H9 (cell line): ENCODE results near the gene BMPER. TPM values are rescaled to one million over a fixed set of nuclear protein-coding genes. Genes with fewer than 3 reads are reported as not detected.

Experiments used
- DNase-seq: peaks from one replicate; pipeline ENCODE4 v3.0.0-alpha.2; 2017
- H2AFZ ChIP-seq: one replicate; pipeline ENCODE4 v1.6.1; 2013; ENCODE audit warnings: mild to moderate bottlenecking, low read length, control low read depth, moderate library complexity
- H2AK5ac ChIP-seq: 2 replicates; pipeline ENCODE4 v1.6.1; 2013; ENCODE audit warnings: low read length, control low read depth, mixed read lengths; ENCODE audit not compliant: insufficient read length
- H2BK120ac ChIP-seq: one replicate; pipeline ENCODE4 v1.6.1; 2013; ENCODE audit warnings: low read depth, mild to moderate bottlenecking, low read length, control low read depth, inconsistent platforms; ENCODE audit not compliant: poor library complexity, severe bottlenecking
- H2BK12ac ChIP-seq: 2 replicates; pipeline ENCODE4 v1.6.1; 2013; ENCODE audit warnings: low read length, control low read depth, mixed read lengths, low read depth; ENCODE audit not compliant: insufficient read length
- H2BK15ac ChIP-seq: 2 replicates; pipeline ENCODE4 v1.6.1; 2013; ENCODE audit warnings: low read depth, low read length, control low read depth
- H2BK20ac ChIP-seq: one replicate; pipeline ENCODE4 v1.6.1; 2013; ENCODE audit warnings: low read depth, mild to moderate bottlenecking, low read length, control low read depth, inconsistent platforms; ENCODE audit not compliant: poor library complexity, severe bottlenecking
- H2BK5ac ChIP-seq: 2 replicates; pipeline ENCODE4 v1.6.1; 2013; ENCODE audit warnings: low read length, control low read depth, mixed read lengths; ENCODE audit not compliant: insufficient read length
- H3K14ac ChIP-seq: 2 replicates; pipeline ENCODE4 v1.6.1; 2013; ENCODE audit warnings: low read length, control low read depth; ENCODE audit not compliant: insufficient read depth
- H3K18ac ChIP-seq: 2 replicates; pipeline ENCODE4 v1.6.1; 2013; ENCODE audit warnings: low read depth, mild to moderate bottlenecking, mixed read lengths, low read length, control low read depth; ENCODE audit not compliant: insufficient read length
- H3K23ac ChIP-seq: 2 replicates; pipeline ENCODE4 v1.6.1; 2013; ENCODE audit warnings: low read length, control low read depth, mixed read lengths, low read depth; ENCODE audit not compliant: insufficient read length
- H3K23me2 ChIP-seq: 2 replicates; pipeline ENCODE4 v1.6.1; 2013; ENCODE audit warnings: low read depth, mild to moderate bottlenecking, mixed read lengths, low read length, control low read depth; ENCODE audit not compliant: insufficient read length, poor library complexity, severe bottlenecking
- H3K27ac ChIP-seq: 2 replicates; pipeline ENCODE4 v1.5.1; 2013; ENCODE audit warnings: low read length, control low read depth, mixed read lengths, low read depth; ENCODE audit not compliant: insufficient read length
- H3K27me3 ChIP-seq: 2 replicates; pipeline ENCODE4 v1.6.1; 2013; ENCODE audit warnings: low read length, control low read depth, inconsistent platforms; ENCODE audit not compliant: insufficient read depth
- H3K4ac ChIP-seq: 2 replicates; pipeline ENCODE4 v1.6.1; 2013; ENCODE audit warnings: low read depth, mild to moderate bottlenecking, control low read depth, inconsistent platforms, low read length, moderate library complexity
- H3K4me1 ChIP-seq: 2 replicates; pipeline ENCODE4 v1.6.1; 2013; ENCODE audit warnings: low read length, control low read depth, inconsistent platforms; ENCODE audit not compliant: insufficient read depth
- H3K4me2 ChIP-seq: 2 replicates; pipeline ENCODE4 v1.6.1; 2013; ENCODE audit warnings: low read length, control low read depth, mixed read lengths; ENCODE audit not compliant: insufficient read length, insufficient read depth
- H3K56ac ChIP-seq: 2 replicates; pipeline ENCODE4 v1.6.1; 2013; ENCODE audit warnings: low read depth, mild to moderate bottlenecking, mixed read lengths, low read length, control low read depth; ENCODE audit not compliant: insufficient read length
- H3K79me1 ChIP-seq: 2 replicates; pipeline ENCODE4 v1.6.1; 2013; ENCODE audit warnings: low read depth, mild to moderate bottlenecking, moderate library complexity, low read length, control low read depth, inconsistent platforms; ENCODE audit not compliant: insufficient read depth, poor library complexity, severe bottlenecking
- H3K79me2 ChIP-seq: 2 replicates; pipeline ENCODE4 v1.6.1; 2013; ENCODE audit warnings: low read length, control low read depth, inconsistent platforms; ENCODE audit not compliant: insufficient read depth
- H3K9ac ChIP-seq: 2 replicates; pipeline ENCODE4 v1.6.1; 2013; ENCODE audit warnings: low read length, control low read depth, mixed read lengths; ENCODE audit not compliant: insufficient read length; ENCODE audit errors: extremely low read depth
- H3K9me3 ChIP-seq: one replicate; pipeline ENCODE4 v1.6.1; 2013; ENCODE audit warnings: low read depth, low read length, inconsistent platforms; ENCODE audit not compliant: control insufficient read depth
- H3T11ph ChIP-seq: one replicate; pipeline ENCODE4 v1.6.1; 2013; ENCODE audit warnings: mild to moderate bottlenecking, low read length, control low read depth, inconsistent platforms
- H4K20me1 ChIP-seq: one replicate; pipeline ENCODE4 v1.6.1; 2013; ENCODE audit not compliant: control insufficient read depth, insufficient read length, insufficient read depth
- H4K5ac ChIP-seq: 2 replicates; pipeline ENCODE4 v1.6.1; 2013; ENCODE audit warnings: low read depth, mild to moderate bottlenecking, mixed read lengths, low read length, control low read depth; ENCODE audit not compliant: insufficient read length
- H4K8ac ChIP-seq: replicated peaks from 2 replicates; pipeline ENCODE4 v1.6.1; 2013; ENCODE audit warnings: low read length, control low read depth, mixed read lengths, low read depth; ENCODE audit not compliant: insufficient read length
- H4K91ac ChIP-seq: 2 replicates; pipeline ENCODE4 v1.6.1; 2013; ENCODE audit warnings: low read depth, mild to moderate bottlenecking, moderate library complexity, mixed read lengths, low read length, control low read depth; ENCODE audit not compliant: insufficient read length
- H3K27ac Mint-ChIP-seq, 3 experiments: 2 replicates in 2 of 3; 3 replicates in 1 of 3; pipeline ENCODE4 v1.8.0; 2020 to 2021; ENCODE audit warnings: mixed read lengths in 3 of 3, mild to moderate bottlenecking in 1 of 3, moderate library complexity in 1 of 3
- H3K27me3 Mint-ChIP-seq: 2 replicates; pipeline ENCODE4 v1.8.0; 2021; ENCODE audit warnings: low read depth, mild to moderate bottlenecking, moderate library complexity, mixed read lengths
- H3K36me3 Mint-ChIP-seq, 3 experiments: 2 replicates in 2 of 3; 3 replicates in 1 of 3; pipeline ENCODE4 v1.8.0; 2020 to 2021; ENCODE audit warnings: low read depth in 3 of 3, mixed read lengths in 3 of 3; ENCODE audit not compliant: insufficient read depth in 1 of 3
- H3K4me1 Mint-ChIP-seq, 2 experiments: 2 replicates each; pipeline ENCODE4 v1.8.0; 2020; ENCODE audit warnings: mixed read lengths in 2 of 2
- H3K4me3 Mint-ChIP-seq, 2 experiments: 2 replicates in 1 of 2; 3 replicates in 1 of 2; pipeline ENCODE4 v1.8.0; 2020 to 2021; ENCODE audit warnings: mild to moderate bottlenecking in 2 of 2, mixed read lengths in 2 of 2, moderate library complexity in 1 of 2
- H3K9me3 Mint-ChIP-seq, 2 experiments: 2 replicates in 1 of 2; 3 replicates in 1 of 2; pipeline ENCODE4 v1.8.0; 2020; ENCODE audit warnings: mild to moderate bottlenecking in 2 of 2, mixed read lengths in 2 of 2, moderate library complexity in 1 of 2
- CTCF ChIP-seq: fragments of 200-600 bp; sonication (generic); conservative IDR thresholded peaks from 3 replicates; pipeline ENCODE4 v1.8.0; 2021; ENCODE audit warnings: antibody characterized with exemption, mild to moderate bottlenecking
- WGBS: extraction: QIAGEN DNeasy Blood & Tissue Kit; methylation state at CpG from one replicate; pipeline ENCODE4 v1.1.7; 2013; ENCODE audit warnings: missing lambda C conversion rate, low lambda C conversion rate, mixed read lengths; ENCODE audit not compliant: insufficient read length; ENCODE audit errors: extremely low coverage; 5-methylcytosine and 5-hydroxymethylcytosine counted together
- total RNA-seq: library from RNA; stranded (reverse); gene quantifications from 2 replicates; pipeline ENCODE4 v1.2.1, GENCODE V29; 2021

BMPER gene
- total RNA-seq, 1 experiment from 2014 or later, result 0.20 TPM

- Histone ChIP-seq H3K79me2 (no peaks in the 10 kb centered on the region), H4K20me1 (no peaks in the 10 kb centered on the region), H3K4me1 (no peaks in the 10 kb centered on the region), H4K5ac (no peak overlapping the region), H2BK5ac (no peak overlapping the region), H3K79me1 (no peaks in the 10 kb centered on the region), H3K14ac (no peak overlapping the region), H2BK20ac (no peak overlapping the region), H3K4me2 (no peak overlapping the region), H3K23me2 (no peaks in the 10 kb centered on the region), H3K27ac (no peak overlapping the region), H3K9ac (no peak overlapping the region), H3K56ac (no peak overlapping the region), H2BK120ac (no peak overlapping the region), H4K8ac (no peak overlapping the region), H2BK15ac (no peak overlapping the region), H3K27me3 (no peaks in the 10 kb centered on the region), H4K91ac (no peak overlapping the region), H3K4ac (no peak overlapping the region), H3K9me3 (no peaks in the 10 kb centered on the region), H2AK5ac (no peak overlapping the region), H3K18ac (no peak overlapping the region), H2AFZ (no peak overlapping the region), H3K23ac (no peak overlapping the region), H2BK12ac (no peak overlapping the region), H3T11ph (no peak overlapping the region)
- no peak for DNase-seq
- Mint-ChIP-seq H3K9me3 (peaks cover 0 to 3% of the 10 kb centered on the region in 2 experiments; a peak in 2 of 5 replicates), H3K36me3 (peaks cover 0 to 4% (median 0%) of the 10 kb centered on the region in 3 experiments; a peak in 1 of 7 replicates), H3K27ac (no peak overlapping the region), H3K27me3 (no peaks in the 10 kb centered on the region; the same call in 1 of the 2 replicates), H3K4me3 (no peak overlapping the region), H3K4me1 (no peaks in the 10 kb centered on the region; a peak in 1 of 4 replicates)
- no peak for TF ChIP-seq CTCF
- no CpG with 5 or more reads among the region's 2 CpGs for WGBS
These were observed 255.0 kb downstream of the BMPER start for GRCh38 chr7:34160261-34160752.
